Fibroblast of skin of right quadriceps (primary cell): ENCODE data around the gene SV2C.
A peak's percentile ranks its signal among the peaks of the same experiment; 100 is the strongest.
"Not testable (repeated sequence)": the region's sequence is repeated elsewhere in the genome, so short reads cannot be mapped to it uniquely, and the experiment has no call there.

Experiments
- DNase-seq: peaks from one replicate; pipeline ENCODE4 v3.0.0-alpha.2; 2013

The SV2C gene

DNA sequence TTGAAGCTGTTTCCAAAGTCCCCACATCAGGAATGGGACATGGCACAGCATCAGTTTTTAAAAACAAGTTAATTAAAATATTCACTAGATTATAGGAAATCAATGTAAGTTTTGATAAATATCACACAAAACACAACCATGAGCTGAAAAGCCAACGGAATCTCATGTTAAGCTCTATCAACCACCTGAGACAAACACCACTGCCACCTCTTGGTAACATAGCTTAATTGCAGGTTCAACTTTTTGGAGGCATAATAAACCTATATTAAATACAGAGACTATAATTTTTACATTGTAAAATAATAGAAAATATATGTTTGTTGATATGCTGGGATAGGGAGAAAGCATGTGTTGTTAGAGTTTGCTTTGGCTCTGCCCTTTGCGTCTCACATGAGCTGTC, 126.1 kb downstream of the SV2C start:
- no peak for DNase-seq

DNA sequence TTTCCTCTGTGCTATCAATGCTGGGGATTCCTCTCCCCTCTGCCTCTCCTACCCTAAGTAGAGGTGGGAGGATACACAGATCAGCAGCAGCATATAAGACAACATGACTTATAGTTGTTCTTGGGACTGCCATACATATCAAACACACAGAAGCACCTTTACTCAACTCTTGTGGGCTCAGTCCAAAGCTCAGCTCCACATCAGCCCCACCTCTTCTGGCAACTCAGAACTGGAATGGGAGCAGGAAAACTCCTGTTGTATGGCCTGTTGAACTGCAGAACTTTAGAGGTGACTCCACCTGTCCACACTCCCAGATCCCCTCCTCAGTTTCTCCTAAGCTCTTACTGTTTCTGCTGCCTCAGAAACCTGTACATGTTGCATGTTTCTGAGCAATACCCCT, 127.8 kb downstream of the SV2C start:
- no peak for DNase-seq

DNA sequence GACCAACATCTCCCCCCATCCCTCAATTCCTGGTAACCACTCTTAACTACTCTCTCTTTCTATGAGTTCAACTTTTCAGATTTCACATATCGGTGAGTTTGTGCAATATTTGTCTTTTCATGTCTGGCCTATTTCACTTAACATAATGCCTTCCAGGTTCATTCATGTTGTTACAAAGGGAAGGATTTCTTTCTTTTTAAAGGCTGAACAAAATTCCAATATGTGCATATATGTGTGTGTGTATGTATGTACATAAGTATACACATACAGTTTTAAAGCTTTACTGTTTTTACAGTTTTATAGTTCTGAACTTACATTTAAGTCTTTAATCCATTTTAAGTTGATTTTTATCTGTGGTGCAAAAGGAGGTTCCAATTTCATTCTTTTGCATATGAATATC, 130.7 kb downstream of the SV2C start:
- DNase-seq: no peak

DNA sequence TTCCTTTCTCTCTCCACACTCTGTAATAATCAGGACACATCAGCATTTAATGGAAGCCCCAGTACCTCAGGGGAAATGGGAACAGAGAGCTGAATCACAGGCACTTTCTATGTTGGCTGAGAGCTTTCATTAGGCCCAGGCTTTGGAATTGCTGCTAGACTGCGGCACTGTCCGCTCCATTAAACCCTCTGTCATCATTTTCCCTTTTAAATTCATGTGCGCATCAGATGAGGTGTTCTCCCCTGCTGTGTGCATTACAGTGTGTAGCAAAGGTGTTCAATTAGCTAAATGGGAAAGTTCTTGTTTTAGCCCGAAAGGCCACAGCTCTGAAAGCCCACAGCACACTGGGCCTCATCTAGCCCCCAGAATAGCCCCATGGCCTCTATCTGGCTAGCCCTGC, 133.6 kb downstream of the SV2C start:
- no peak for DNase-seq

DNA sequence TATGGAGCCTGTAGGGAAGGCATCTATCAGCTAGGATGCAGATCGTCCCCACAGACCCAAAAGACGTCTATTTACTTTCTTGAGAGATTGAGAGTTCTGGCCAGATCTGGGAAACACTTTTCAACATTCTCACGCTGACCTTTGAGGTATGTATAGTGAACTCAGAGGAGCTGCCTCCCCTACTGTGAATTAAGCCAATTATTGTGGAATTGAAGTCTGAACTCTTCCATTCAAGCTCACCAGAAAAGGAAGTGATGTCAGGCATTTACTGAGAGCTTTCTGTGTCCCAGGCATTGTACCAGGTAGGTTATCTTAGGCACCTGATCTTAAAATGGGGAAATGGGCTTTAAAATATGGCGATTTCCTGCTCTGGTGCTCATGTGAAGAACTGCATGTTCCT, 136.5 kb downstream of the SV2C start:
- no peak for DNase-seq

DNA sequence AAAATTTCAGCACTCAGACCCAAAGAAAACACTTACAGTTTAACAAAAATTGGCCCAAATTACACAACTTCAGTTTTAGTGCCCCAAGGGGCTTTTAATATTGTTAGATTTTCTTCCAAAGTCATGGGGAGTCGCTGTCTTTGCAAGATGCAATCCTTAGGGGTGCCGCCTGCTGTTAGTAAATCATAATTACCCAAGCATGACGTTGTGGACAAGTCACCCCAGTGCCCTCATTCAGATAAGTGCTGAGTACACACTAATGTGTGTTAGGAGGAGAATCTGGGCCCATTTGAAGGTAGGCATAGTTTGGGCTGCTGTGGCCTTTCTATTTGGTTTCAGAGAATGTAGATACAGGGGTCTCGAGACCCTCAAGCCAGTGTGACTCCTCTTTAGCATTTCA, 138.1 kb downstream of the SV2C start:
- DNase-seq: no peak

DNA sequence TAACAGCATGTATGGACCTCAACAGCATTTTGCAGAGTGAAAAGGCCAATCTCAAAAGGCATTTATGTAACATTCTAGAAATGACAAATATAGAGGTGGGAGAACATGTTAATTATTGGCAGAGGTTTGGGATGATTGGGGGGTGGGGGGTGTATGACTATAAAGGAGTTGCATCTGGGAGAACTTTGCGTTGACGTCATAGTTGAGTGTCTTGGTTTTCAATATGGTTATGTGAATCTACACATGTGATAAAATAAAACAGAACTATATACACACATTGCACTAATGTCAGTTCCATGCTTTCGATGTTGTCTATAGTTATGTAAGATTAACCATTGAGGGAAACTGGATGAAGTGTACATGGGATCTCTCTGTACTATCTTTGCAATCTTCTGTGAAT, 139.1 kb downstream of the SV2C start:
- no peak for DNase-seq

DNA sequence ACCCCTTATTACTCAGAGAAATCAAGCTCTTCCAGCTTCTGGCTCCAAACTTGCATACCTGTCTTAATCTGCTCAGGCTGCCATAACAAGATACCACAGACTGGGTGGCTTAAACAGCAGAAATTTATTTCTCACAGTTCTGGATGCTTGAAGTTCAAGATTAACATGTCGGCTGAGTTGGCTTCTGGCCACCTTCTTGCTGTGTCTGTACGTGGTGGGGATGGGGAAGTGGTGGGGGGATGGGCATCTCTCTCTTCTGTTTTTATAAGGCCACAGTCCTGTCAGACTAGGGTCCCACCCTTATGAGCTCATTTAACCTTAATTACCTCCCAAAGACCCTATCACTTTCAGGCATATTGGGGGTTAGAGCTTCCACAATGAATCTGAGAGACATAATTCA, 140.5 kb downstream of the SV2C start:
- DNase-seq: no peak

DNA sequence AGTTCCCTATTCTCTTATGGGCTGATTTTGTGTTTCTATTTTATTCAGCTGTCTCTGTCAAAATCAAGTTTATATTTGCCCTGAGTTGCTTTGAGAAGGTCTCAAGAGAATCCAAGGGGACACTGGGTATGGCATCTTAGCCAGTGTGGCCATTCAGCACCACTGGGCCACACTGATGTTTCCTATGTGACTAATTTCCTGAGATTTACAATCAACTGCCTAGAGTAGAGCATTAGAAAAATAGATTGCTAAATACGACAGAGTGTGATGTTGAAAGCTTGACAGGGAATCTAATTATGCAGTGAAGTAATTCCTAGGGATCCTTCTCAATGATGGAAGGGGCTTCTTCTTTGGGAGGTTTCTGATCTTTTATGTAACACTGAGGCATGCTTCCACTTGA, 141.7 kb downstream of the SV2C start:
- no peak for DNase-seq

DNA sequence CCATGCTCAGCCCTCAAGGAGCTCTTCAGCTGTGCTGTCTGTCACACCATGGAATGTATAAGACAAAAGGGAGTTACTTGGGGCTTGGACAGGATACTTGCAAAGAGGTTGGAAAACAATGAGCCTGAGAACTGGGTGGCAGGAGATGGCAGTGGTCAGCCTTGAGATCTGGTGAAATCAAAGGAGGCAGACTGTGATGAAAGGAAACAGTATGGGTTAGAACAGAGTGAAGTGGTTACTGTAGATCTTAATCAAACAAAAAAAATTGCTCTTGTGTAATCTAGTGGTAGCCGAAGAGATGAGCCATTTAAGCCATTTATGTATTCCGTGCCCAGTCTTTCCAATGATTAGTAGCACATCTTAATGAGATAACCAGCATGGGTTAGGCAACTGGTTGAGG, 142.2 kb downstream of the SV2C start:
- no peak for DNase-seq

DNA sequence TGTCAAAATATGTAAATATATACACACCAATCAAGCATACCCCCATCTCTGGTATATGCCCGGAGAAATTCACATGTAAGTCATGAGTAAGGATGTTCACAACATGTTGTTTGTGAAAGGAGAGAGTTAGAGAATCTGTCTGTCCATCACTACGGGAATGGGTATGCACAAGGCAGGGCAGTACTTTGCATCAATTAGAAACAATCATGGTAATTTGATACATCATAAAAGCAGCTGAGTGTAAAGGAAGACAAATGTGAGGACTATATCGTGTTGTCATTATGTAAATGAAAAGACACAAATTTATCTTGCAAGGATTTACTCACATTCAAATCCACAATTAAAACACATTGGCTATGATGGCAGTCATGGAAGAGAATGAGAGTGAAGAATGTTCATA, 146.7 kb downstream of the SV2C start:
- DNase-seq: no peak

DNA sequence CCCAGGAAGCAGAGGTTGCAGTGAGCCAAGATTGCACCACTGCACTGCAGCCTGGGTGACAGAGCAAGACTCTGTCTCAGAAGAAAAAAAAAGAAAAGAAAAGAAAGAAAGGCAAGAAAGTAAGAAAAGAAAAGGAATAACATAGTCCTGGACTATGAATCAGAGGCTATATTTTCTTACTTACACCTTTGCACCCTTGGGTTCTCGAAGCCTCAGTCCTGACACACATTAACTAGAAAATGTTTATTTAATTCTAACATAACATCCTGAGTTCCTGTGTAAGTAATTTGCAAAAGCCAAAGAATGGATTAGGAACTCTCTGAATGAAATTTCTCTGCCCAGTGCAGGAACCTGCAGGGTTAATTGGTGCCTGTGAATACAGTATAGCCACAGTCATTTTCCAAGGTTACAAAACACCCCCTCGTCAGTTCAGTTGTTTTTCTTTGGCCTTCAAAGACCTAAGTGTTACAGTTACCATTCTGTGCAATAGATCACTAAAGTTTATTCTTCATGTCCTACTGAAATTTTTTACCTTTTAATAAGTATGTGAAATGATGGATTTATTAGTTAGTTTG, 147.6 kb downstream of the SV2C start:
- no peak for DNase-seq

DNA sequence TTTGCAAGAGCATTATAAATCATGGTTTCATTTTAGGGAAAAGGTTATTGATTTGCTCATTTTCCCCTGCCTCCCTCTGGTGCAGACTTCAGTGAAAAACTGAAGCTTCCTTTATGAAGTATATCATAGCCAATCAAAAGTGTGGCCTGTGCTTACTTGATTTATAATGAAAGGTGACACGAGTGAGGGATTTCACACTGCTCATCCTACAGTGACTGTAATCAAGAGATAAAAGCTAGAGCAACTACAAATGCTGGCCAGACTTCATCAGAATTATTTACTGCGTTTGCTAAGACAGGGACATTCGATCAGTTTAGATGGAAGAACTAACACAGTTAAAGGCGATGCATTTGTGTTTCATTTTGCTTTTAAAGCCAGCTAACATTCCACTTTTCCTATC, 151.5 kb downstream of the SV2C start:
- no peak for DNase-seq

DNA sequence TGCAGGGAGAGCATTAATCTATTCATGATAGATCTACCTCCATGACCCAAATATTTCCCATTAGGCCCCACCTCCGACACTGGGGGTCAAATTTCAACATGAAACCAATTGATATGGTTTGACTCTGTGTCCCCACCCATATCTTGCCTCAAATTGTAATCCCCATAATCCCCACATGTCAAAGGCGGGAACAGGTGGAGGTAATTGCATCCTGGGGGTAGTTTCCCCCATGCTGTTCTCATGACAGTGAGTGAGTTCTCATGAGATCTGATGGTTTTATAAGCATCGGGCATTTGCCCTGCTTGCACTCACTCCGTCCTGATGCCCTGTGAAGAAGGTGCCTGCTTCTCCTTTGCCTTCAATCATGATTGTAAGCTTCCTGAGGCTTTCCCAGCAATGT, 153.5 kb downstream of the SV2C start:
- no peak for DNase-seq

DNA sequence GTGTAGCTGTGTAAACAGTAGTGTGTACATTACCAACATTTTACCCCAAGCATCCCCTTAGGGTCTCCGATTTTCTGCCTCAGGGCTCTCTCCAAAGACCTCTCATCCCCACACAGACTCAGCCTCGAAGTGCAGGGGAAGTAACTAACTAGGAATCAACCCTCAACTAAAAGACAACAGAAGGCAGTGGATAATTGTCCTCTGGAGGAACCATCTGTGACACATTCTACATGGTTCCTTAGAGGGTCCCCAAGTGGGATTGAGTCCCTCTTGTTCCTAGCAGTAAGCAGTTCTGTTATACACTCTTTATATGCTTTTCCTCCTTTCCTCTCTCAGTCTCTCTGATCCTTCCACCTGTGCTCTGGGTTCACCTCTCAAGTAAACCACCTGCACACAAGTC, 157.2 kb downstream of the SV2C start:
- DNase-seq: no peak

DNA sequence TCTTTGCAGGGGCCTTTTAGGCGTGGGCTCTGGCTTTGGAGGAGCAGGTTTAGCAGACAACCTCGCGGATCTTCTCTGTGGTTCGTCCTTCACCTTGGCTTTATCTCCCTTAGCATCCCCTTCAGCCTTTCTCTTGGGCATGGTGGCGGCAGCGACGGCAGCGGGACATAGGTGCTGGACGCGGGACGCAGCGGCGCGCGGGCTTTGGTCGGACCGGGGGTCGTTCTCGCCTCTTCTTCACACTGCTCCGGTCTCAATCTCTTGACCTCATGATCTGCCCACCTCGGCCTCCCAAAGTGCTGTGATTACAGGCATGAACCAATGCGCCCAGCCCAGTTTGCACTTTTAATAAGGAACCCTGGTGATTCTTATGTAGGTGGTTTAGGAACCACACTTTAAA, 159.0 kb downstream of the SV2C start:
- DNase-seq: not testable (repeated sequence)

DNA sequence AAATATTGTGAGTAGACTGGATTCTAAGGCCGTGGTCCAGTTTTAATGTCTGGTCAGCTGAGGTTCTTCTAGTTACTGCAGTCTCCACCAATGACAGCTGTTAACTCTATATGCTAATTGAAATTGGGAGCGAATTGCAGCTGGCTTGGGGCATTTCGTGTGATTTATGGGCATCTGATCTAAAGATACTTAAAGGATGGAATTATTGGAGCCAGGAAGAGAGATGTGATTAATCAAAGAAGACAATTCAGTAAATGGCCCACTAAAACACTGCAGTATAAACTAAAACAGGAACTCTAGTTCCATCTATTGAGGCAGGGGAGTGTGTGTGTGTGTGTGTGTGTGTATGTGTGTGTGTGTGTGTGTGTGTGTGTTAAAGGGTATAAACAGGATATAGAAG, 162.4 kb downstream of the SV2C start:
- no peak for DNase-seq

DNA sequence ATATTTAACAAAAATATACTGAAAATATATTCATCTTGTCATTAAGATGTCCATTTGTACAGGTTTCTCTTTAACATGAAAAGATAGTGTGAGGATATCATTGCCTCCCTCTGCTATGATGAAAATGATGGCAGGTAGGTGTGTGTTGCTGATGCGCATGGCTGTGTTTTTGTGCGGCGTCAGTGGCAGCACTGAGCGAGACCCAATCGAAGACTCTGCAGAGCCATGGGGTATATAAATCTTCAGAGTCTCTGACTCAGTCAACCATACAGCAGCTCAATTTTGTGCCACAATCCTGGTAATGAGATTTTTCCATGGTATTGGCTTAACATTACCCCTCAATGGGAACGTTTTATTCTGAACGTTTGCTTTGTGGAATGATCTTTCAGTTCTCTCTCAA, 166.4 kb downstream of the SV2C start:
- no peak for DNase-seq

DNA sequence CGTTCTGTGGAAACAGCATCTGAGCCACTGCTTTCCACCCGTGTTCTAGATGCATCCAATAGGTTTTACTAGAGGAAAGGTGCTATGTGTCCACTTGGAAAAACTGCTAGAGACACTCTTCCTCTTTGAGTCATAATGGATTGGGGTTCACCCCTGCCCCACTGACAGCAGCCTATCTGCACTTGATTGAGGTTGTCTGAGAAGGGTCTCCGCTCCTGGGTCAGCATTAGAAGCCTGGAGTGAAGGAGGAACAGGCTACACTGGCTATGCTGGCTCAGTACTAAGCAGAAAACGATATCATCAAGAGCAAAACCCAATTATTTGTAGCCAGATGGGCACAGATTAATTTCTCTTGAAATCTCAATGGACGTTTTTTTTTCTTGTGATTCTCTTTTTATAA, 167.3 kb downstream of the SV2C start:
- DNase-seq: no peak

DNA sequence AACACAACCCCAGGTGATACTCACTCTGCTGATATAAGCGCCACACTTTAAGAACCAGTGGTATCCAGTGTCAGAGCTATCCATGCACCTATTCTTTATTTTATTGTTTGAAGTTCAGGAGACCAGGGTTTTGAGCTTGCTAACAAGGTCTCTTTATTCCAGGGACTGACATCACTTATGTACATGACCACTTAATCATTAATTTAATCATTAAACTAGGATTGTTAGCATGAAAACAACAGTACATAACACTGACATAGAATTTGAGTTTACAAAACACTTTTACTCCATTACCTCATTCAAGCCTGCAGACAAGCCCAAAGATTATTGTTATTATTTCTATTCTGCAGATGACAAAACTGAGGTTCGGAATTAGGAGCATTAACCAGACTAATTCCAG, 168.5 kb downstream of the SV2C start:
- DNase-seq: no peak

DNA sequence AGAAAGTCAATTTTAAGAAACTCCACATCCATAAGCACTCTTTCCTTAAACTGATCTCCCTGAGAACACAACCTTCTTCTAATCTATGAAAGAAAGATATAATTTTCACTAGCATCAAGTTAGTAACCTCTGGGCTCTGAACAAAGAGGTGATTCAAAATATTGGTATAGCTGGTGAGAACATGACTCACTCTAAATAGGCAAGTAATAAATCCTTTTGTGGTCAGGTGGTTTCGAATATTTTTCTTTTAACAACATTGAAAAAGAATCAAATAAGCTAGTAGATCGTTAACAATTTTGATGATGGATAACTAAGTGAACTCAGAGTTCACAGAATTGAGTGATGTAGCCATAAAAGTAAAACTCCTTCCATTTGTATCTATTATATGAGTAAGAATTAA, 169.3 kb downstream of the SV2C start:
- no peak for DNase-seq

DNA sequence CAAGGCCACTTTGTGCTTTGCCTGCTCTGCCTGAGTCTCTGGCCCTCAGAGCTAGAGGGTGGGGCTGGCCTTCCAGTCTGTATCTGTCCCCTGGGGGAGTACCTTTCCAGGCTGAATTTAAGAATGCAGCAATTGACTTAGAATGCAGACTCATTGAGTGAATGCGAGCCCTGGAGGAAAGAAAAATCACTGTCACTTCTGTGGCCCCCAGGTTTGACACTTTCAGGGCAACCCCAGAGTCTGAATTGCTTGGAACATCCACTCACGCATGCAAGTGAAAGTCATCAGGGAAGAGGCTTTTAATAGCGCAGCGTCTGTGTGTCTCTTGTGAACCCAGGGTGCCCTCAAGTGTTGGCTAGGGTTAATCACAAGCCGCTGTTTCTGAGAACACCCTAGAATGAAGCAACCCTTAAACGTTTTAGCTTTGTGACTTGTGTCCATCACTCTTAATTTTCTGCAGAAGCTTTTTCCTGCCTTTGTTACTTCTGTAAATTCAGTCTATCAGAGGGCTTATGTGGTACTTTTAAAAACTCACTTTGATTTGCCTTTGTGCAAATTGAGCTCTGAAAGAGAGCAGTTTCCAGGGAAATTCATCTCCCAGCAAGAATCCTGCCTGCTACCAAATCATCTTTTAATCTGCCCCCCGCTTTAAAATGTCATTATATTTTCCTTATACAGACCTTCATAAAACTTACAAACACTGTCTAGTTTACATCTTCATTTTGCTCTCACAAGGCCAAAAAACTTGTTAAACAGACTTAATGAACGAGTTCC, 173.1 kb downstream of the SV2C start:
- DNase-seq: peak; percentile 57

DNA sequence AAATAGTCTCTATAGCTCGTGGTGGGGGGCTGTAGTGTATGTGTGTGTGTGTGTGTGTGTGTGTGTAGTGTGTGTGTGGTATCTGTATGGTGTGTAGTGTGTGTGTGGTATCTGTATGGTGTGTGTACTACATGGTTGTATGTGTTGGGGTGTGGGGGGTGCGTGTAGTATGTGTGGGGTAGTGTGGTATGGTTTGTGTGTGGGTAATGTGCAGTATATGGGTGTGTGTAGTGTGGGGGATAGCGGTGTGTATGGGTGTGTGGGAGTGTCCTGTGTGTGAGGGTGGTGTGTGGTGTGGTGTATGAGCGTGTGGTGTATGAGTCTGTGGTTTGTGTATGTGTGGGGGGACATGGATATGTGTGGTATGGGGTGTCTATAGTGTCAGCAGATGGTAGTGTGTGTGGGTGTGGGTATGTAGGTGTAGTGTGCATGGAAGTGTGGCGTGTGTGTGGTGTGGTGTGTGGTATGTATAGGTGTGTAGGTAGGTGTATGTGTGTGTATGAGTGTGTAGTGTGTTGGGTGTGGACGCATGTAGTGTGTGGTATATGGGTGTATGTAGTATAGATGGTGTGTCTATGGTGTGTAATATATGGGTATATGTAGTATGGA, 174.1 kb downstream of the SV2C start:
- DNase-seq: no peak

DNA sequence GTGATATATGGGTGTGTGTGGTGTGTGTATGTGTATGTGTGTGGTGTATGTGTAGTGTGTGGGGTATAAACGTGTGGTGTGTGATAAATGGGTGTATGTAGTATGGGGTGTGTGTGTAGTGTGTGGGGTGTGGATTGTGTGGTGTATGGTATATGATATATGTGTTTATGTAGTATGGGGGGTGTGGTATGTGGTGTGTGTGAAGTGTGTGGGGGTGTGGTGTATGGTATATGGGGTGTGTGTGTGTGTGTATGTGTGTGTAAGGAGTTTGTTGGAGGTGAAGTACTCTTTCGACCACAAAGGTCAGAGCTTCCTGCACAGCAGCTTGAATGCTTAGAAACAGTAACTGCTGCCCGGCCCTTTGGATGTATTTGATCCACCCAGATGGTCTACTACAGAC, 174.7 kb downstream of the SV2C start:
- DNase-seq: no peak

DNA sequence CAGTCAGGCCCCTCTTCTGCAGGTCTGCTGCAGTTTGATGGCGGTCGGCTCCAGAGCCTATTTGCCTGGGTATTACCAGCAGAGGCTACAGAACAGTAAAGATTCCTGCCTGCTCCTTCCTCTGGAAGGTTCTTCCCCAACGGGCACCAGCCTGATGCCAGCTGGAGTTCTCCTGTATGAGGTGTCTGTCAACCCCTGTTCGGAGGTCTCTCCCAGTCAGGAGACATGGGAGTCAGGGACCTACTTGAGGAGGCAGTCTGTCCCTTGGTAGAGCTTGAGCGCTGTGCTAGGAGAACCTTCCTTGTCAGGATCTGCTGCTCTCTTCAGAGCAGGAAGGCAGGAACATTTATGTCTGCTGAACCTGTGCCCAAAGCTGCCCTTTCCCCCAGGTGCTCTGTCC, 181.5 kb downstream of the SV2C start:
- DNase-seq: no peak
